Activated CD4-positive, alpha-beta T cell treated with anti-CD3 and anti-CD28 coated beads for 36 hours (primary cell): ENCODE measurements around the gene KMO. TPM values are rescaled to one million over a fixed set of nuclear protein-coding genes. Genes with fewer than 3 reads are reported as not detected.

Experiments
- ATAC-seq: fragments of 200-7000 bp; cut with Tn5 transposase; one replicate; pipeline ENCODE4 v1.10.0; 2021; ENCODE audit warnings: mild to moderate bottlenecking, moderate library complexity
- CTCF ChIA-PET: fragments of 350-600 bp; sonication (Branson Sonifier 250); formaldehyde crosslinking; loops from one replicate; lab custom pipeline; 2021; ENCODE audit warnings: antibody characterized with exemption; lab: Charles Lee
- POLR2A ChIA-PET: fragments of 350-600 bp; sonication (Branson Sonifier 250); formaldehyde crosslinking; loops from one replicate; lab custom pipeline; 2021; ENCODE audit warnings: antibody characterized with exemption, inconsistent platforms; lab: Charles Lee
- DNase-seq: peaks from one replicate; pipeline ENCODE4 v3.0.0-alpha.2; 2020
- H3K27ac Mint-ChIP-seq: one replicate; pipeline ENCODE4 v1.8.0; 2021; ENCODE audit warnings: mixed read lengths
- H3K27me3 Mint-ChIP-seq: one replicate; pipeline ENCODE4 v1.8.0; 2021; ENCODE audit warnings: mixed read lengths
- H3K36me3 Mint-ChIP-seq: one replicate; pipeline ENCODE4 v1.8.0; 2021; ENCODE audit warnings: low read depth, mixed read lengths
- H3K4me1 Mint-ChIP-seq: one replicate; pipeline ENCODE4 v1.8.0; 2021; ENCODE audit warnings: mixed read lengths
- H3K4me3 Mint-ChIP-seq: one replicate; pipeline ENCODE4 v1.8.0; 2021; ENCODE audit warnings: mild to moderate bottlenecking, moderate library complexity, mixed read lengths
- H3K9me3 Mint-ChIP-seq: one replicate; pipeline ENCODE4 v1.8.0; 2021; ENCODE audit warnings: low read depth, mixed read lengths
- intact Hi-C, 2 experiments: fragments of 100-400 bp; cut with DNase I in 1 of 2; cut with micrococcal nuclease in 1 of 2; formaldehyde crosslinking; loops; one replicate each; pipeline versions ENCODE4 v1.14.2 to v1.15.1; 2022 to 2024; cut with DNase I, micrococcal nuclease
- total RNA-seq, 2 experiments: library from RNA; stranded (reverse); gene quantifications; one replicate each; pipeline ENCODE4 v1.2.3, GENCODE V29; 2021

KMO gene
- under 1 TPM in 1 of 2 experiments, not detected in 1; 0.33 TPM for total RNA-seq

DNA sequence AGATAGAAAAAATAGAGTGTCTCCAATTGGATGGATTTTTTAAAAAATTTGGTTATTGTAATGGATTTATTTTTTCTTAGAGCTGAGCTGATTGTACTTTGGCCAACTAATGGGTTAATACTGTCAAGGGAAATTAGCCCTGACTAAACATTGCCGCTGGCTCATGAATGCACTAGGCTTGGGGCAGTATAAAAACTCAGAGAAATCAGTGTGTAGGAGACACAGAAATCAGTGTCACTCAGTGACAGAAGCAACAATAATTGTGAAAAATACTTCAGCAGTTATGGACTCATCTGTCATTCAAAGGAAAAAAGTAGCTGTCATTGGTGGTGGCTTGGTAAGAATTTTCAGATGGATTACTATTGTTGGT lies at the start of gene KMO:
Gene KMO, plus strand, starts transcription at position 217 of the 370 bp plus-strand sequence. Its CDS starts 67 bp downstream, at position 284.
- peak; percentile 14 for DNase-seq
- ATAC-seq, result peak; percentile 43
- Mint-ChIP-seq H3K9me3 (no peaks in the 10 kb centered on the region), H3K4me3 (peak within 1 kb of the TSS; percentile 84), H3K27ac (peak within 1 kb of the TSS; percentile 98), H3K4me1 (peaks cover 37% of the 10 kb centered on the region), H3K27me3 (peaks cover 3% of the 10 kb centered on the region), H3K36me3 (no peaks in the 10 kb centered on the region)
- ChIA-PET CTCF (interaction anchor here (0.5 to 1.4 kb wide), 10 partner anchors 9 to 101 kb away, joined by 3 to 12 read pairs (median 3); no protein-coding TSS in a partner anchor), POLR2A (no interaction called here)
- intact Hi-C loops, result loop anchor here (1.0 to 5.0 kb wide), 8 partner anchors 19 to 465 kb away; partner anchors contain the start of genes EXO1 (in 1 of the 2) and MAP1LC3C (in 1 of the 2)

DNA sequence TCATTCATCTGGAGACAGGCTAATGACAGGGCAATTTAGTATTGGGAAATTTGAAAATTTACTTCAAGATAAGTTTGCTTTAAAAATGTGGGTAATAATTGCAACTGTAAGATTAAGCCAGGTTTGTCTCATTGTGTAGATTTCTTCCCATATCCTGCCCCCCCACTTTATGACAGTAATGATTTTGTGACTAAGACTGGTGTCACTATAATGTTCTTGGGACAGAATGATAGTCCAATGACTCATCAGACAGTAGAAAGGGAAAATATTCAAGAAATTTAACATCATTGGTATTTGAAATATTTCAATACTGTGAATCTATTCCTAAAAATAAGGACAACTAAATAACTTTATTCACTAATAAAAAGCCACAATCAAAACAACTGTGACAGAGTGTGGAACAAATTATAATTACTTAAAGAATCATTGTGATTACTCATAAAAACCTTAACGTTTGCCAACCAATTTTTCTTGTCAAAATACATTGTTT lies 49.4 kb upstream of the KMO start:
- ATAC-seq (peak; percentile 58), DNase-seq (no peak)
- H3K9me3 Mint-ChIP-seq, result no peaks in the 10 kb centered on the region
- peaks cover 7% of the 10 kb centered on the region for H3K27me3 Mint-ChIP-seq
- H3K27ac Mint-ChIP-seq, result no peak overlapping the region
- ChIA-PET POLR2A (no interaction called here), CTCF (no interaction called here)
- peaks cover 11% of the 10 kb centered on the region for H3K4me1 Mint-ChIP-seq
- H3K36me3 Mint-ChIP-seq, result no peaks in the 10 kb centered on the region
- intact Hi-C loops, result loop anchor here in 1 of 2 experiments (5.0 kb wide), 1 partner anchor 1461 kb away; no protein-coding TSS in a partner anchor
- no peak overlapping the region for H3K4me3 Mint-ChIP-seq

DNA sequence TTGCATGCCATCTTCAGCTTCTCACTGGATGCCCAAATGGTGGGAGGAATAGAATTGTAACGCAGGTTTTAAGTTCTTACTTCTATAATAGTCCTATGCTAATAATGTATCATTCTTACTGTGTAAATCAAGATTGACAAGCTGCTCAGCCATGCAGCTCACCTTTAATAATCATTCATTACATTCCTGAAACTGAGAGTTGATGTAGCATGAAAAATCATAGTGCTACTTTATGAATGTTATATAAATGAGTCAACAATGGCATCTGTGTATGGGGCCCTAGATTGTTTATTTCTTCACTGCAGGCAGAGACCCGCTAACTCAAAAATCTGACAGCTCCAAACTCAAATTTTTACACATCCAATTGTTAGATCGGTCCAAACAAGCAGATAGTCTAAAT lies 47.0 kb upstream of the KMO start:
- no peak overlapping the region for H3K27ac Mint-ChIP-seq
- peaks cover 11% of the 10 kb centered on the region for H3K4me1 Mint-ChIP-seq
- intact Hi-C loops, result loop anchor here in 1 of 2 experiments (2.0 kb wide), 2 partner anchors 594 to 752 kb away; no protein-coding TSS in a partner anchor
- no peaks in the 10 kb centered on the region for H3K9me3 Mint-ChIP-seq
- H3K27me3 Mint-ChIP-seq, result peaks cover 7% of the 10 kb centered on the region
- peaks cover 2% of the 10 kb centered on the region for H3K36me3 Mint-ChIP-seq
- DNase-seq (no peak), ATAC-seq (peak; percentile 81)
- POLR2A ChIA-PET, result no interaction called here
- CTCF ChIA-PET, result interaction anchor here (0.5 to 1.7 kb wide), 7 partner anchors 13 to 752 kb away, joined by 3 to 6 read pairs (median 3); no protein-coding TSS in a partner anchor
- no peak overlapping the region for H3K4me3 Mint-ChIP-seq

DNA sequence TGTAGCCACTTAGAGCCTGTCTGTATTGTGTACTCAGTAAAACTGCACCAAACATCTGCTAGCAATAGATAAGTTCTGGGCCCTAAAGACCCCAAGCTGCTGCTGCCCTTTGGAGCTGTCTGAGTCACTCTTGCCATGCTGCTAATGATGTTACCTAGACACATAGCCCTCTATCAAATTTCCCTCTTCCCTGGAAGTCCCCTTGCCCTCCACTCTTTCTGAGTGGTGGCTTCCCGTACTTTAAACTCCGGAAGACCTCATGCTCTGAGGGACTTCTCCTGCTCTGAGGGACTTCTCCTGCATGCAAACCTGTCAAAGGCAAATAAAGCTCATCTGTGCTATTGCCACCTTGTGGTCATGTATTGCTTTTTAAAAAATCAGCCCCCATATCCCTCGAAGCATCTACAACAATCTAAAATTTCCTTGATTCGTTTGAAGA lies 46.6 kb upstream of the KMO start:
- DNase-seq, result no peak
- H3K4me3 Mint-ChIP-seq, result no peak overlapping the region
- POLR2A ChIA-PET, result no interaction called here
- H3K4me1 Mint-ChIP-seq, result peaks cover 11% of the 10 kb centered on the region
- peaks cover 7% of the 10 kb centered on the region for H3K27me3 Mint-ChIP-seq
- intact Hi-C loops, result loop anchor here in 1 of 2 experiments (2.0 kb wide), 2 partner anchors 595 to 753 kb away; no protein-coding TSS in a partner anchor
- ATAC-seq, result peak; percentile 49
- H3K27ac Mint-ChIP-seq, result no peak overlapping the region
- H3K9me3 Mint-ChIP-seq, result no peaks in the 10 kb centered on the region
- CTCF ChIA-PET, result interaction anchor here (0.5 to 1.7 kb wide), 6 partner anchors 14 to 753 kb away, joined by 3 to 6 read pairs (median 4); no protein-coding TSS in a partner anchor
- H3K36me3 Mint-ChIP-seq, result peaks cover 2% of the 10 kb centered on the region

DNA sequence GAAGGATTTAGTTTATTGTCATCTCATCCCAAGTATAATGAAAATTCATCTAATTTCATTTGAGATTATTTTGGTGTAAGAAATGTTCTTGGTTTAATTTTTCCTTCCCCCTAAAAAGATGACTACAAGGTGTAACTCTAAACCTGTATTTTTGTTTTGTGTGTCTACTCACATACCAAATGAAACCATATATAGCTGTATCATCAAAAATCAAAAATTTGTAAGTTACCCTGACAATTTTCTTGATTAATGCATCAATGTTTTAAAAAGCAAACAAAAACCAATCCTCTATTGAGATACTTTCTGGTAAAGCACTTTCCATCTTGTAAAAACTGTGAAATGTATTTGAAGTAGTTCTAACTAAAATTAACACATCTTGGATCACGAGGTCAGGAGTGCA lies 43.4 kb upstream of the KMO start:
- intact Hi-C loops, result no loop called here

DNA sequence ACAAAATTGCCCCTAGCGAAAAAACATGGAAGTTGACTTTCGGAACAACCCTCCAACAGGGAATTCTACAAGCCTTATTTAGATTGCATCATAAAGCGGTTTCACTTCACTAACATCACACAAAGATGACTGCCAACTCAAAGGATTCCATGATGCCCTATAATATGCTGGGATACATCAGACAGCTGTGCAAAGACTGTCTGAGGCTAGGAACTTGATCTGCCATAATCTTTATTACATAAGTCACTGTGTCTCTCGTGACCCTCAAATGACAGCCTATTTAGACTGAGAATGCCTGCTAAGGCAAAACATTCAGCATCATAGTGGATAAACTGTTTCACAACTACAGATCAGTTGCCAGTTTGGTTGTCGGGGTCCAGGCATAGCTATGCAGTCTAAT lies 36.4 kb upstream of the KMO start:
- Mint-ChIP-seq H3K27ac (no peak overlapping the region), H3K4me1 (no peaks in the 10 kb centered on the region), H3K4me3 (no peak overlapping the region), H3K9me3 (no peaks in the 10 kb centered on the region), H3K36me3 (peaks cover 33% of the 10 kb centered on the region), H3K27me3 (no peaks in the 10 kb centered on the region)
- ATAC-seq, result no peak
- DNase-seq, result no peak
- intact Hi-C loops, result no loop called here
- ChIA-PET POLR2A (no interaction called here), CTCF (no interaction called here)

More for the DNA sequence above, 43.4 kb upstream of the KMO start:
- Mint-ChIP-seq H3K36me3 (peaks cover 4% of the 10 kb centered on the region), H3K4me3 (no peak overlapping the region), H3K4me1 (peaks cover 6% of the 10 kb centered on the region), H3K27me3 (no peaks in the 10 kb centered on the region), H3K9me3 (no peaks in the 10 kb centered on the region), H3K27ac (no peak overlapping the region)
- ChIA-PET POLR2A (no interaction called here), CTCF (interaction anchor here (0.5 kb wide), 1 partner anchor 393 kb away, joined by 3 read pairs; no protein-coding TSS in a partner anchor)
- ATAC-seq (no peak), DNase-seq (no peak)

DNA sequence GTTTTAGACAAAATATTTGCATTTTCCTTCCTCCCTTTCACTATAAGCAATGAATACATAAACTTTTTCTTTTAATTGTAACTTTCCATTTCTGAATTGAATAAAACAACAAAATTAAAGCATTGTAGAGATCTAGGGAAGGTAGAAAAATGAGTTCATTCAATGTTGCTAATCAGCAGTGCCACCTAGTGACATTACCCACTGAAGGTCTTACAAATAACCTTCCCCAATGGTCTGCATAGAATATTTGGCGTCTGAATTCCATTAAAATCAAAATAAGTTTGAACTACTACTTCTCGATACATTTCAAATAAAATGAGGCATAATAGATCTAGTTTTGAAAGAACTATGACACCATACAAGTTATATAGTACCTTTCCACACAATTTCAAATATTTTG lies 32.3 kb upstream of the KMO start:
- Mint-ChIP-seq H3K27ac (no peak overlapping the region), H3K9me3 (no peaks in the 10 kb centered on the region), H3K4me1 (peaks cover 10% of the 10 kb centered on the region), H3K36me3 (peaks cover 43% of the 10 kb centered on the region), H3K4me3 (no peak overlapping the region), H3K27me3 (no peaks in the 10 kb centered on the region)
- ChIA-PET POLR2A (no interaction called here), CTCF (no interaction called here)
- ATAC-seq (no peak), DNase-seq (no peak)
- intact Hi-C loops, result loop anchor here in 1 of 2 experiments (5.0 kb wide), 1 partner anchor 613 kb away; no protein-coding TSS in a partner anchor

DNA sequence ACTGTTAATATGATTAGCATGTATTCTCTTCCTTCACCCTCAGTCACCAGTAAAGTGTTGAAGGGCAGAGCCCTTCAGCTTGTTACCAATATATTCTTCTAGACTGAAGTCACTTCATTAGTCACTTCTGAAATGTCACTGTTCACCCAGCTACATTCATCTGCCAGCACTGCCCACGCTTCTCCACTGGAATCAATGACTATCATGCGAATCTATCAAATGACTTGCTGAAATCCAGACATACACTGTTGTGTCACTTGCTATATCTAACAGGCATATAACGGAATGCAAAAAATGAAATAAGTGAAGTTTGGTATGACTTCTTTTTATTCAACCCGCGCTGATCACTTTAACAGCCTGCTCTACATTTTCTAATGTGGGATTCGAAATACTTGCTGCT lies 28.7 kb upstream of the KMO start:
- peak; percentile 74 for ATAC-seq
- CTCF ChIA-PET, result no interaction called here

DNA sequence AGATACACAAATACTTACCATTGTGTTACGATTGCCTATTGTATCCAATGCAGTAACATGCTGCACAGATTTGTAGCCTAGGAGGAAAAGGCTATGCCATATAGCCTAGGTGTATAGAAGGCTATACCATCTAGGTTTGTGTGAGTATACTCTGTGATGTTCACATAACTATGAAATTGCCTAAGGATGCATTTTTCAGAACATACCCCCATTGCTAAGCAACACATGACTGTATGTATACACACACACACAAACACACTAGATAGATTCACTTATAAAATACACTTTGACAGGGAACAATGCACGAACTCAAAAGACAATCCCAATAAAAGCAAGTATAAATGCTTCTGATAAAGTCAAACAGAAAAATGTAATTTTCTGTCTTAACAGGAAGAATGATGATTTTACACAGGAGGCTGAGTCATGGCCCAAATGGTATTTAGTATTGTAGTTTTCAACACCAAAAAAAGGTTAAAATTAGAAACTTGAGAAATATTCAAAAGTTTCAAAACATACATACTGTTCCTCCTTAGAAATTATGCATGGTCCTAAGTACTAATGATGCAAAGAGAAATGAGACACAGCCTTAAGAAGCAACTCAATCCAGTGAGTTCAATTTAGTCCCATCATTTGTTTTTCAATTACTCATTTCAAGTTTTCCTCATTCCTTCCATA lies 24.9 kb upstream of the KMO start:
- DNase-seq, result no peak
- H3K4me3 Mint-ChIP-seq, result no peak overlapping the region
- ChIA-PET POLR2A (no interaction called here), CTCF (no interaction called here)
- peaks cover 57% of the 10 kb centered on the region for H3K36me3 Mint-ChIP-seq
- H3K27ac Mint-ChIP-seq, result no peak overlapping the region
- H3K4me1 Mint-ChIP-seq, result peaks cover 17% of the 10 kb centered on the region
- no peaks in the 10 kb centered on the region for H3K9me3 Mint-ChIP-seq
- no peaks in the 10 kb centered on the region for H3K27me3 Mint-ChIP-seq
- intact Hi-C loops, result no loop called here
- no peak for ATAC-seq

More for the DNA sequence above, 28.7 kb upstream of the KMO start:
- DNase-seq, result peak; percentile 55
- H3K9me3 Mint-ChIP-seq, result no peaks in the 10 kb centered on the region
- peaks cover 17% of the 10 kb centered on the region for H3K4me1 Mint-ChIP-seq
- H3K27ac Mint-ChIP-seq, result peak overlapping the region; percentile 49
- intact Hi-C loops, result loop anchor here in 1 of 2 experiments (5.0 kb wide), 1 partner anchor 616 kb away; no protein-coding TSS in a partner anchor
- peaks cover 49% of the 10 kb centered on the region for H3K36me3 Mint-ChIP-seq
- POLR2A ChIA-PET, result no interaction called here
- no peaks in the 10 kb centered on the region for H3K27me3 Mint-ChIP-seq
- H3K4me3 Mint-ChIP-seq, result no peak overlapping the region

DNA sequence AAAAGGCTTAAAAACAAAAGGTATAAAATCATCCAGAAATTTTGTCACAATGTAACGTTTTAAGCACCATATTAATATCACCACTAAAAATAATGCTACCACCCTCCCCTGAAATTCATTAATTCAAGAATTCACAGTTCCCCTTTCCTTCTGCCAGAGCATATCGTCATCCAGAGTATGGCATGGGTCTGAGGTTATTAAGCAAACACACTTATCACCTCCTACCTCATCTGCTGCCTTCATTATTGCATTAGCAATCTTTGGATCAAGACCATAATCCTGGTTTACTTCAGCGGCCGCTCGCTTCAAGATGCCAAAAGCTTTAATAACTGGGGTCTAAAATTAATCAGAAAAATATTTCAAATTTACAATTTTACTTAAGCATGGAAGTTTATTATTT lies 18.8 kb upstream of the KMO start:
- Mint-ChIP-seq H3K27me3 (no peaks in the 10 kb centered on the region), H3K36me3 (peaks cover 41% of the 10 kb centered on the region), H3K4me1 (peaks cover 23% of the 10 kb centered on the region), H3K27ac (no peak overlapping the region), H3K4me3 (no peak overlapping the region), H3K9me3 (no peaks in the 10 kb centered on the region)
- intact Hi-C loops, result loop anchor here (10.0 kb wide), 1 partner anchor 1741 kb away; the partner anchor contains the start of genes CEP170 (in 2 of the 2) and SDCCAG8 (in 2 of the 2)
- ChIA-PET POLR2A (interaction anchor here (0.7 kb wide), 1 partner anchor 184 kb away, joined by 5 read pairs; no protein-coding TSS in a partner anchor), CTCF (no interaction called here)
- ATAC-seq (no peak), DNase-seq (no peak)
